K562 (cell line): ENCODE results near the gene SIGLEC9. TPM values are rescaled to one million over a fixed set of nuclear protein-coding genes. Genes with fewer than 3 reads are reported as not detected.

Experiments
- ATAC-seq: fragments of 200-7000 bp; cut with Tn5 transposase; 3 replicates; pipeline ENCODE4 v1.9.1; 2020; ENCODE audit warnings: moderate library complexity
- BruUV-seq: library from RNA; stranded (reverse); fragments of 400-500 nt; replicated peaks from 2 replicates; lab custom pipeline; 2021; lab: Mats Ljungman, UMichigan
- CTCF ChIA-PET: fragments of 300-600 bp; formaldehyde crosslinking; extraction: SDS; loops from one replicate; lab custom pipeline; 2021; ENCODE audit warnings: low intra/inter-chr PET ratio; lab: Yijun Ruan, JAX
- POLR2A ChIA-PET: fragments of 300-600, 350-650 bp; sonication (Branson Sonifier 250); formaldehyde crosslinking; extraction: SDS; loops from one replicate; lab custom pipeline; 2021; ENCODE audit warnings: antibody characterized with exemption, inconsistent platforms; lab: Yijun Ruan, JAX
- DNase-seq, 4 experiments: peaks; one replicate each; pipeline versions ENCODE4 v3.0.0 to v3.0.0-alpha.2; 2011 to 2018; ENCODE audit warnings: low spot score in 3 of 4, mixed read lengths in 3 of 4; ENCODE audit errors: extremely low read depth in 1 of 4
- FAIRE-seq: peaks from 2 replicates; lab custom pipeline; 2011; peaks lifted over from hg19 to GRCh38; lab: Jason Lieb, UNC
- H2AFZ ChIP-seq: 2 replicates; pipeline ENCODE4 v1.6.0; 2011; ENCODE audit warnings: low read depth, low read length, control low read depth, inconsistent platforms
- H3K27ac ChIP-seq: fragments of 200-600 bp; 3 replicates; pipeline ENCODE4 v1.8.0; 2011; ENCODE audit warnings: low read depth, mild to moderate bottlenecking, control low read depth, inconsistent platforms, low read length, moderate library complexity, mixed read lengths; ENCODE audit errors: extremely low read depth
- H3K27me3 ChIP-seq, 2 experiments: fragments of 300-600 bp in 1 of 2; 2 replicates in 1 of 2; 3 replicates in 1 of 2; pipeline versions ENCODE4 v1.6.0 to v1.8.0; 2011; ENCODE audit warnings: inconsistent platforms in 2 of 2, low read length in 2 of 2, mild to moderate bottlenecking in 1 of 2, mixed read lengths in 1 of 2, moderate library complexity in 1 of 2; ENCODE audit not compliant: control insufficient read depth in 2 of 2, insufficient read depth in 2 of 2
- H3K36me3 ChIP-seq: fragments of 300-600 bp; 3 replicates; pipeline ENCODE4 v1.8.0; 2011; ENCODE audit warnings: mild to moderate bottlenecking, low read length, inconsistent platforms; ENCODE audit not compliant: control insufficient read depth, insufficient read depth
- H3K4me1 ChIP-seq, 2 experiments: fragments of 200-600 bp in 1 of 2; replicated peaks in 1 of 2; 2 replicates in 1 of 2; 3 replicates in 1 of 2; pipeline versions ENCODE4 v1.5.1 to v1.8.0; 2011; ENCODE audit warnings: inconsistent platforms in 2 of 2, low read length in 2 of 2, mild to moderate bottlenecking in 1 of 2, mixed read lengths in 1 of 2, moderate library complexity in 1 of 2; ENCODE audit not compliant: control insufficient read depth in 2 of 2, insufficient read depth in 2 of 2
- H3K4me2 ChIP-seq: 2 replicates; pipeline ENCODE4 v1.6.1; 2011; ENCODE audit warnings: low read length, control low read depth, inconsistent platforms, mixed read lengths; ENCODE audit not compliant: insufficient read depth
- H3K4me3 ChIP-seq: fragments of 200-600 bp; sonication (generic), shearing (Covaris generic); 2 replicates; pipeline ENCODE4 v1.5.1; 2016; ENCODE audit warnings: control low read depth, inconsistent platforms
- H3K79me2 ChIP-seq: fragments of 200-600 bp; 3 replicates; pipeline ENCODE4 v1.8.0; 2011; ENCODE audit warnings: low read length, inconsistent platforms; ENCODE audit not compliant: control insufficient read depth, insufficient read depth
- H3K9ac ChIP-seq, 2 experiments: 2 replicates each; pipeline versions ENCODE4 v1.6.0 to v1.6.1; 2011; ENCODE audit warnings: low read depth in 2 of 2, low read length in 2 of 2, control low read depth in 1 of 2, inconsistent platforms in 1 of 2, mild to moderate bottlenecking in 1 of 2, mixed read lengths in 1 of 2; ENCODE audit not compliant: insufficient read depth in 1 of 2
- H3K9me1 ChIP-seq: one replicate; pipeline ENCODE4 v1.6.0; 2011; ENCODE audit warnings: inconsistent platforms, mild to moderate bottlenecking, low read length, moderate library complexity; ENCODE audit not compliant: control insufficient read depth, insufficient read depth
- H3K9me3 ChIP-seq: replicated peaks from 2 replicates; pipeline ENCODE4 v1.5.1; 2011; ENCODE audit warnings: low read depth, low read length, inconsistent platforms; ENCODE audit not compliant: control insufficient read depth, insufficient read depth
- H4K20me1 ChIP-seq: replicated peaks from 2 replicates; pipeline ENCODE4 v1.6.1; 2011; ENCODE audit warnings: low read length, inconsistent platforms, mixed read lengths; ENCODE audit not compliant: control insufficient read depth, insufficient read depth
- MBD2 ChIP-seq: sonication (generic); IDR thresholded peaks from 2 replicates; pipeline ENCODE4 v1.6.1; 2016; ENCODE audit warnings: low read depth, borderline replicate concordance
- RAD21 ChIP-seq, 2 experiments: fragments of 250-450 bp in 1 of 2; fragments of 450-650 bp in 1 of 2; sonication (Bioruptor Pico) in 1 of 2; formaldehyde crosslinking in 1 of 2; IDR thresholded peaks in 1 of 2; conservative IDR thresholded peaks in 1 of 2; 2 replicates each; pipeline versions ENCODE4 v1.4.0 to v1.8.0; 2020 to 2022; ENCODE audit warnings: mild to moderate bottlenecking in 2 of 2, moderate library complexity in 1 of 2
- SMC3 ChIP-seq: conservative IDR thresholded peaks from 2 replicates; pipeline ENCODE4 v1.6.1; 2011; ENCODE audit warnings: low read depth, low read length, improper control_type of control experiment; ENCODE audit not compliant: insufficient read depth
- TOE1 ChIP-seq, 2 experiments: fragments of 450-650 bp in 1 of 2; sonication (generic) in 1 of 2; formaldehyde crosslinking in 1 of 2; IDR thresholded peaks; 2 replicates each; pipeline versions ENCODE4 v1.7.1 to v1.8.0; 2016 to 2022; ENCODE audit warnings: borderline replicate concordance in 2 of 2, mild to moderate bottlenecking in 2 of 2, antibody characterized with exemption in 1 of 2, inconsistent platforms in 1 of 2, low read depth in 1 of 2, missing genetic modification reagents in 1 of 2, moderate library complexity in 1 of 2
- YY1 ChIP-seq, 3 experiments: IDR thresholded peaks; 2 replicates each; pipeline ENCODE4 v1.6.1; 2011; ENCODE audit warnings: low read length in 2 of 3, mild to moderate bottlenecking in 2 of 3, moderate library complexity in 2 of 3, borderline replicate concordance in 1 of 3, control low read depth in 1 of 3, low read depth in 1 of 3; ENCODE audit not compliant: insufficient read depth in 3 of 3, insufficient replicate concordance in 2 of 3, control insufficient read depth in 1 of 3, insufficient read length in 1 of 3; ENCODE audit errors: extremely low read depth in 1 of 3
- WGBS: fragments of 100-300 bp; shearing (Covaris generic); methylation state at CpG from one replicate; pipeline ENCODE4 v1.1.6; 2016; ENCODE audit warnings: low coverage, mixed read lengths; ENCODE audit not compliant: insufficient coverage; ENCODE audit errors: missing lambda C conversion rate; 5-methylcytosine and 5-hydroxymethylcytosine counted together
- in situ Hi-C: fragments of 300-500 bp; cut with MboI; formaldehyde crosslinking; loops from 4 replicates; pipeline ENCODE4 v1.15.0; 2018; ENCODE audit warnings: inconsistent platforms, mixed read lengths
- intact Hi-C: fragments of 100-400 bp; cut with micrococcal nuclease; formaldehyde crosslinking; loops from 2 replicates; pipeline ENCODE4 v1.14.2; 2022
- polyA plus RNA-seq, 8 experiments: library from polyadenylated mRNA; depleted of rRNA in 4 of 8; stranded (reverse) in 5 of 8; unstranded in 3 of 8; fragments of >200 nt; fragmentation: Nextera tagmentation in 2 of 8; fragmentation: Illumina TruSeq in 1 of 8; extraction: Ambion mirVana in 2 of 8; extraction: Trizol in 1 of 8; gene quantifications; 2 replicates each; pipeline versions ENCODE4 v1.2.1 to v1.2.3, GENCODE V29; 2011 to 2014; ENCODE audit warnings: inconsistent platforms in 1 of 8, missing spikeins in 1 of 8
- total RNA-seq, 7 experiments: library from RNA; depleted of rRNA in 6 of 7; stranded (reverse); fragments of >200 nt in 6 of 7; fragmentation: Illumina TruSeq in 2 of 7; extraction: Trizol in 2 of 7; gene quantifications; 2 replicates each; pipeline versions ENCODE4 v1.2.1 to v1.2.3, GENCODE V29; 2011 to 2021; ENCODE audit warnings: low replicate concordance in 1 of 7
- TF ChIP-seq, protein P1 (sequence below): IDR thresholded peaks from 2 replicates; pipeline ENCODE4 v1.6.1; 2011; ENCODE audit warnings: borderline replicate concordance, low read depth, mild to moderate bottlenecking, moderate library complexity, low read length; ENCODE audit not compliant: insufficient read depth, poor library complexity, severe bottlenecking
- TF ChIP-seq, protein P2 (sequence below): sonication (generic); formaldehyde crosslinking; IDR thresholded peaks from 2 replicates; pipeline ENCODE4 v1.8.1; 2023; ENCODE audit warnings: mild to moderate bottlenecking, missing genetic modification reagents
- TF ChIP-seq, protein P3 (sequence below), 3 experiments: IDR thresholded peaks in 2 of 3; conservative IDR thresholded peaks in 1 of 3; 2 replicates each; pipeline ENCODE4 v1.5.1; 2011 to 2012; ENCODE audit warnings: low read length in 3 of 3, mild to moderate bottlenecking in 3 of 3, control low read depth in 2 of 3, improper control_type of control experiment in 1 of 3, inconsistent platforms in 1 of 3, low read depth in 1 of 3, mixed read lengths in 1 of 3, moderate library complexity in 1 of 3; ENCODE audit not compliant: insufficient read depth in 2 of 3

The SIGLEC9 gene
- total and polyA plus RNA-seq, 9 of the 15 experiments (the other 6 are each of a cell fraction or from before 2014, with no cell fraction given) = 0.09 to 0.34 (median 0.22) TPM; not detected in 4

DNA sequence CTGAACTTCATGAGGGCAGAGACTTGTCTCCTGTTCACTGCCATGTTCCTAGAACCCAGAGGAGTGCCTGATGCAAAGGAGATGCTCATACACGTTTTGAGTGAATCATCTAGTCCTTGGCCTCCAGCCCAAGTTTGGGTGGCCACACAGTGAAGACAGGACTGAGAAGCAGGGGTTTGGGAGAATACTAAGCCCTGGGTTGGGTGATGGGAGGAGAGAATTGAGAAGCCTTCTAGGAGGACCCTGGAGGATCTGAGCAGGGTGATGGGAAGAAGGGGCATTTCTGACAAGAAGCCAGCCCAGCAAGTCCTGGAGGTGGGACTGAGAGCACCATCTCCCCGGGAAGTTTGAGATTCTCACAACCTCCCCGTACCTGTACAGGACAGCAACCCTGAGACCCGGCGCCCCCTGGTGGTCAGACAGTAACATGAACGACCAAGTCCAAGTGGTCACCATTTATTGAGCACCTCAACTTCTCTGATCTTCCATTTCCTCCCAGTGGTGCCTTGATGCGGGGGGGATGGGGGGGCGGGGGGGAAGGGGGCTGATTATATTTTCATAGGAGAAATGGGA is 27.5 kb upstream of the SIGLEC9 start:
- Histone ChIP-seq H3K4me3 (no peak overlapping the region), H3K27ac (no peak overlapping the region), H3K79me2 (no peaks in the 10 kb centered on the region), H3K4me2 (no peak overlapping the region), H3K9ac (no peak overlapping the region), H3K4me1 (no peaks in the 10 kb centered on the region; a peak in 1 of 5 replicates), H3K9me3 (no peaks in the 10 kb centered on the region), H3K27me3 (peaks cover 0 to 2% of the 10 kb centered on the region in 2 experiments; a peak in 2 of 5 replicates), H4K20me1 (peaks cover 8% of the 10 kb centered on the region), H3K36me3 (peaks cover 17% of the 10 kb centered on the region; the same call in 2 of the 3 replicates), H3K9me1 (peaks cover 5% of the 10 kb centered on the region), H2AFZ (no peak overlapping the region)
- in situ Hi-C loops (loop anchor here (10.0 kb wide), 1 partner anchor 392 kb away; no protein-coding TSS in a partner anchor), intact Hi-C loops (loop anchor here (2.0 kb wide), 2 partner anchors 36 to 76 kb away; no protein-coding TSS in a partner anchor)
- no peak for TF ChIP-seq MBD2
- TF ChIP-seq TOE1 (IDR thresholded peaks at IDR 0.05; ENCODE audit: borderline replicate concordance) = no peak
- no peak for TF ChIP-seq TOE1 (CRISPR knock-in tag; IDR thresholded peaks at IDR 0.05; ENCODE audit: borderline replicate concordance, low read depth)
- TF ChIP-seq, protein P1, sequence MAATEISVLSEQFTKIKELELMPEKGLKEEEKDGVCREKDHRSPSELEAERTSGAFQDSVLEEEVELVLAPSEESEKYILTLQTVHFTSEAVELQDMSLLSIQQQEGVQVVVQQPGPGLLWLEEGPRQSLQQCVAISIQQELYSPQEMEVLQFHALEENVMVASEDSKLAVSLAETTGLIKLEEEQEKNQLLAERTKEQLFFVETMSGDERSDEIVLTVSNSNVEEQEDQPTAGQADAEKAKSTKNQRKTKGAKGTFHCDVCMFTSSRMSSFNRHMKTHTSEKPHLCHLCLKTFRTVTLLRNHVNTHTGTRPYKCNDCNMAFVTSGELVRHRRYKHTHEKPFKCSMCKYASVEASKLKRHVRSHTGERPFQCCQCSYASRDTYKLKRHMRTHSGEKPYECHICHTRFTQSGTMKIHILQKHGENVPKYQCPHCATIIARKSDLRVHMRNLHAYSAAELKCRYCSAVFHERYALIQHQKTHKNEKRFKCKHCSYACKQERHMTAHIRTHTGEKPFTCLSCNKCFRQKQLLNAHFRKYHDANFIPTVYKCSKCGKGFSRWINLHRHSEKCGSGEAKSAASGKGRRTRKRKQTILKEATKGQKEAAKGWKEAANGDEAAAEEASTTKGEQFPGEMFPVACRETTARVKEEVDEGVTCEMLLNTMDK = peak; percentile 80
- TF ChIP-seq, protein P2, sequence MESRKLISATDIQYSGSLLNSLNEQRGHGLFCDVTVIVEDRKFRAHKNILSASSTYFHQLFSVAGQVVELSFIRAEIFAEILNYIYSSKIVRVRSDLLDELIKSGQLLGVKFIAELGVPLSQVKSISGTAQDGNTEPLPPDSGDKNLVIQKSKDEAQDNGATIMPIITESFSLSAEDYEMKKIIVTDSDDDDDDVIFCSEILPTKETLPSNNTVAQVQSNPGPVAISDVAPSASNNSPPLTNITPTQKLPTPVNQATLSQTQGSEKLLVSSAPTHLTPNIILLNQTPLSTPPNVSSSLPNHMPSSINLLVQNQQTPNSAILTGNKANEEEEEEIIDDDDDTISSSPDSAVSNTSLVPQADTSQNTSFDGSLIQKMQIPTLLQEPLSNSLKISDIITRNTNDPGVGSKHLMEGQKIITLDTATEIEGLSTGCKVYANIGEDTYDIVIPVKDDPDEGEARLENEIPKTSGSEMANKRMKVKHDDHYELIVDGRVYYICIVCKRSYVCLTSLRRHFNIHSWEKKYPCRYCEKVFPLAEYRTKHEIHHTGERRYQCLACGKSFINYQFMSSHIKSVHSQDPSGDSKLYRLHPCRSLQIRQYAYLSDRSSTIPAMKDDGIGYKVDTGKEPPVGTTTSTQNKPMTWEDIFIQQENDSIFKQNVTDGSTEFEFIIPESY (CRISPR knock-in tag) = no peak
- TF ChIP-seq RAD21 (CRISPR knock-in tag; conservative IDR thresholded peaks at IDR 0.05 in 1 of 2, IDR thresholded peaks at IDR 0.05 in 1 of 2) = peak in 1 of 2 experiments; percentile 57; a peak in 2 of 4 replicates
- TF ChIP-seq YY1 (IDR thresholded peaks at IDR 0.05; ENCODE audit: borderline replicate concordance in 1 of 3, control insufficient read depth in 1 of 3, extremely low read depth in 1 of 3, insufficient read depth in 3 of 3, insufficient read length in 1 of 3, insufficient replicate concordance in 2 of 3, low read depth in 1 of 3, low read length in 2 of 3) = peak in 1 of 3 experiments; percentile 16
- TF ChIP-seq, protein P3, sequence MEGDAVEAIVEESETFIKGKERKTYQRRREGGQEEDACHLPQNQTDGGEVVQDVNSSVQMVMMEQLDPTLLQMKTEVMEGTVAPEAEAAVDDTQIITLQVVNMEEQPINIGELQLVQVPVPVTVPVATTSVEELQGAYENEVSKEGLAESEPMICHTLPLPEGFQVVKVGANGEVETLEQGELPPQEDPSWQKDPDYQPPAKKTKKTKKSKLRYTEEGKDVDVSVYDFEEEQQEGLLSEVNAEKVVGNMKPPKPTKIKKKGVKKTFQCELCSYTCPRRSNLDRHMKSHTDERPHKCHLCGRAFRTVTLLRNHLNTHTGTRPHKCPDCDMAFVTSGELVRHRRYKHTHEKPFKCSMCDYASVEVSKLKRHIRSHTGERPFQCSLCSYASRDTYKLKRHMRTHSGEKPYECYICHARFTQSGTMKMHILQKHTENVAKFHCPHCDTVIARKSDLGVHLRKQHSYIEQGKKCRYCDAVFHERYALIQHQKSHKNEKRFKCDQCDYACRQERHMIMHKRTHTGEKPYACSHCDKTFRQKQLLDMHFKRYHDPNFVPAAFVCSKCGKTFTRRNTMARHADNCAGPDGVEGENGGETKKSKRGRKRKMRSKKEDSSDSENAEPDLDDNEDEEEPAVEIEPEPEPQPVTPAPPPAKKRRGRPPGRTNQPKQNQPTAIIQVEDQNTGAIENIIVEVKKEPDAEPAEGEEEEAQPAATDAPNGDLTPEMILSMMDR (IDR thresholded peaks at IDR 0.05 in 2 of 3, conservative IDR thresholded peaks at IDR 0.05 in 1 of 3; ENCODE audit: insufficient read depth in 2 of 3, low read depth in 1 of 3, low read length in 3 of 3) = peak; percentile 75 to 78 (median 78)
- peak; percentile 64 for TF ChIP-seq SMC3
- POLR2A ChIA-PET = interaction anchor here (0.7 kb wide), 3 partner anchors 61 to 195 kb away, joined by 3 read pairs; no protein-coding TSS in a partner anchor
- peak; percentile 95 for ATAC-seq
- BruUV-seq = no TSS peak
- WGBS = 7% methylated on average over 7 of the region's 8 CpGs
- FAIRE-seq = peak; percentile 92
- DNase-seq = peak; percentile 74 to 76 (median 76)
- CTCF ChIA-PET = interaction anchor here (1.1 to 4.9 kb wide), 4 partner anchors 77 to 393 kb away, joined by 3 to 35 read pairs (median 4); partner anchors contain the start of gene KLK10
